Esophagus muscularis mucosa (tissue), 3 donors: ENCODE measurements around the gene CDPF1.

ENCODE experiments used
- CTCF ChIP-seq, 3 experiments: fragments of 200-600 bp in 2 of 3; fragments of 450-650 bp in 1 of 3; sonication (generic) in 2 of 3; IDR thresholded peaks; one replicate each; pipeline ENCODE4 v1.5.1; 2017 to 2019; ENCODE audit warnings: antibody characterized with exemption in 3 of 3, mild to moderate bottlenecking in 2 of 3, moderate library complexity in 1 of 3
- POLR2A ChIP-seq: fragments of 450-650 bp; IDR thresholded peaks from one replicate; pipeline ENCODE4 v1.6.1; 2017; ENCODE audit warnings: antibody characterized with exemption, moderate library complexity, mild to moderate bottlenecking, low read depth
- POLR2AphosphoS5 ChIP-seq, 2 donors: sonication (generic); formaldehyde crosslinking; IDR thresholded peaks; one replicate each; pipeline ENCODE4 v1.6.1; 2017; ENCODE audit warnings: antibody characterized with exemption in 2 of 2

- TF ChIP-seq CTCF (IDR thresholded peaks at IDR 0.05) (no peak), POLR2A (no peak), POLR2AphosphoS5 (IDR thresholded peaks at IDR 0.05) (no peak)
Measured at GRCh38 chr22:46251816-46252380, 1.8 kb upstream of the CDPF1 start.
